ENCODE data around the gene SLC38A9. TPM values are rescaled to one million over a fixed set of nuclear protein-coding genes. Genes with fewer than 3 reads are reported as not detected.
"Not testable (repeated sequence)": the region's sequence is repeated elsewhere in the genome, so short reads cannot be mapped to it uniquely, and the experiment has no call there.

The SLC38A9 gene
- total and polyA plus RNA-seq, 9 of the 15 experiments (the other 6 are each of a cell fraction or from before 2014, with no cell fraction given) = 14.0 to 34.5 (median 20.7) TPM

DNA sequence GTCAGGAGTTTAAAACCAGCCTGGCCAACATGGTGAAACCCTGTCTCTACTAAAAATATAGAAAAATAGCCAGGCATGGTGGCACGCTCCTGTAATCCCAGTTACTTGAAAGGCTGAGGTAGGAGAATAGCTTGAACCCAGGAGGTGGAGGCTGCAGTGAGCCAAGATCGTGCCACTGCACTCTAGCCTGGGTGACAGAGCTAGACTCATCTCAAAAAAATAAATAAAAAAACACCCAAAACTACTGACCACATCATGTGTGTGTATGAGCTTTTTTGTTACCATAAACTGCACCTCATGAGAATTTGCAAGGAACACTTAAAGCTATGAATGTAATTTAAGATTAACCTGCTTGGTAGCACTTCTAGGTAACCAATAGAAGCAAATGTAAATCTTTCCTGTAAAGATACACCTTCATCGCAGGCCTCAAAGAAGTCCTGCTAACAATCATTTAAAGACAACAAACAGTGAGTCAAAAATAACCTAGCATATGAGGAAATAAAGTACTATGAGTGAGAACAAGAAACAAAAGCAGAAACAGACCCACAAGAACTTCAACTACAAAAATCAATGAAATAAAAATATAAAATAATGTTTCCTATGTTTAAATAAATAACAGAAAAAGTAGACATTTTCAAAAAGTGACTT lies 13.0 kb downstream of the SLC38A9 start (continued):
- TF ChIP-seq, protein P1, sequence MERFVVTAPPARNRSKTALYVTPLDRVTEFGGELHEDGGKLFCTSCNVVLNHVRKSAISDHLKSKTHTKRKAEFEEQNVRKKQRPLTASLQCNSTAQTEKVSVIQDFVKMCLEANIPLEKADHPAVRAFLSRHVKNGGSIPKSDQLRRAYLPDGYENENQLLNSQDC (CRISPR knock-in tag; IDR thresholded peaks at IDR 0.05) = no peak
- TF ChIP-seq, protein P2, sequence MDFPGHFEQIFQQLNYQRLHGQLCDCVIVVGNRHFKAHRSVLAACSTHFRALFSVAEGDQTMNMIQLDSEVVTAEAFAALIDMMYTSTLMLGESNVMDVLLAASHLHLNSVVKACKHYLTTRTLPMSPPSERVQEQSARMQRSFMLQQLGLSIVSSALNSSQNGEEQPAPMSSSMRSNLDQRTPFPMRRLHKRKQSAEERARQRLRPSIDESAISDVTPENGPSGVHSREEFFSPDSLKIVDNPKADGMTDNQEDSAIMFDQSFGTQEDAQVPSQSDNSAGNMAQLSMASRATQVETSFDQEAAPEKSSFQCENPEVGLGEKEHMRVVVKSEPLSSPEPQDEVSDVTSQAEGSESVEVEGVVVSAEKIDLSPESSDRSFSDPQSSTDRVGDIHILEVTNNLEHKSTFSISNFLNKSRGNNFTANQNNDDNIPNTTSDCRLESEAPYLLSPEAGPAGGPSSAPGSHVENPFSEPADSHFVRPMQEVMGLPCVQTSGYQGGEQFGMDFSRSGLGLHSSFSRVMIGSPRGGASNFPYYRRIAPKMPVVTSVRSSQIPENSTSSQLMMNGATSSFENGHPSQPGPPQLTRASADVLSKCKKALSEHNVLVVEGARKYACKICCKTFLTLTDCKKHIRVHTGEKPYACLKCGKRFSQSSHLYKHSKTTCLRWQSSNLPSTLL (IDR thresholded peaks at IDR 0.05) = no peak
- TF ChIP-seq SUPT5H (IDR thresholded peaks at IDR 0.05) = no peak
- no peak for TF ChIP-seq TCF7L2 (IDR thresholded peaks at IDR 0.05; ENCODE audit: low read depth, low read length)
- TF ChIP-seq HDAC2 (IDR thresholded peaks at IDR 0.05) = no peak
- TF ChIP-seq, protein P3, sequence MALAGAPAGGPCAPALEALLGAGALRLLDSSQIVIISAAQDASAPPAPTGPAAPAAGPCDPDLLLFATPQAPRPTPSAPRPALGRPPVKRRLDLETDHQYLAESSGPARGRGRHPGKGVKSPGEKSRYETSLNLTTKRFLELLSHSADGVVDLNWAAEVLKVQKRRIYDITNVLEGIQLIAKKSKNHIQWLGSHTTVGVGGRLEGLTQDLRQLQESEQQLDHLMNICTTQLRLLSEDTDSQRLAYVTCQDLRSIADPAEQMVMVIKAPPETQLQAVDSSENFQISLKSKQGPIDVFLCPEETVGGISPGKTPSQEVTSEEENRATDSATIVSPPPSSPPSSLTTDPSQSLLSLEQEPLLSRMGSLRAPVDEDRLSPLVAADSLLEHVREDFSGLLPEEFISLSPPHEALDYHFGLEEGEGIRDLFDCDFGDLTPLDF (CRISPR knock-in tag; IDR thresholded peaks at IDR 0.05) = no peak
- TF ChIP-seq CTBP1 (IDR thresholded peaks at IDR 0.05; ENCODE audit: borderline replicate concordance) = no peak

DNA sequence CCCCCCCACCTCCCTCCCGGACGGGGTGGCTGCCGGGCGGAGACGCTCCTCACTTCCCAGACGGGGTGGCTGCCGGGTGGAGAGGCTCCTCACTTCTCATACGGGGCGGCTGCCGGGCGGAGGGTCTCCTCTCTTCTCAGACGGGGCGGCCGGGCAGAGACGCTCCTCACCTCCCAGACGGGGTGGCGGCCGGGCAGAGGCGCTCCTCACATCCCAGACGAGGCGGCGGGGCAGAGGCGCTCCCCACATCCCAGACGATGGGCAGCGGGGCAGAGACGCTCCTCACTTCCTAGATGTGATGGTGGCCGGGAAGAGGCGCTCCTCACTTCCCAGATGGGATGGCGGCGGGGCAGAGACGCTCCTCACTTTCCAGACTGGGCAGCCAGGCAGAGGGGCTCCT lies 15.4 kb downstream of the SLC38A9 start:
- CTCF ChIA-PET (ENCODE audit: low intra/inter-chr PET ratio); BruUV-seq (replicated peaks); H3K27me3 ChIP-seq (ENCODE audit: control insufficient read depth in 2 of 2, insufficient read depth in 2 of 2, low read length in 2 of 2); intact Hi-C loops (cut with micrococcal nuclease); H3K9ac ChIP-seq (ENCODE audit: insufficient read depth in 1 of 2, low read depth in 2 of 2, low read length in 2 of 2); H3K27ac ChIP-seq (ENCODE audit: extremely low read depth, low read depth, low read length); H3K79me2 ChIP-seq (ENCODE audit: control insufficient read depth, insufficient read depth, low read length); POLR2A ChIA-PET; FAIRE-seq; H3K4me3 ChIP-seq; H3K36me3 ChIP-seq (ENCODE audit: control insufficient read depth, insufficient read depth, low read length); H3K4me1 ChIP-seq (replicated peaks in 1 of 2; ENCODE audit: control insufficient read depth in 2 of 2, insufficient read depth in 2 of 2, low read length in 2 of 2); DNase-seq (ENCODE audit: extremely low read depth in 1 of 4, low spot score in 3 of 4); H3K9me3 ChIP-seq (replicated peaks; ENCODE audit: control insufficient read depth, insufficient read depth, low read depth, low read length); H3K9me1 ChIP-seq (ENCODE audit: control insufficient read depth, insufficient read depth, low read length); ATAC-seq; H2AFZ ChIP-seq (ENCODE audit: low read depth, low read length); H4K20me1 ChIP-seq (replicated peaks; ENCODE audit: control insufficient read depth, insufficient read depth, low read length); H3K4me2 ChIP-seq (ENCODE audit: insufficient read depth, low read length): not testable (repeated sequence)
- in situ Hi-C loops (cut with MboI) = loop anchor here (10.0 kb wide), 1 partner anchor 522 kb away; the partner anchor contains the start of gene CDC20B
- WGBS (ENCODE audit: insufficient coverage, low coverage, missing lambda C conversion rate) = 81% methylated on average over 4 of the region's 31 CpGs
